Measurements from ENCODE around the gene ZMYND12.

The ZMYND12 gene

DNA sequence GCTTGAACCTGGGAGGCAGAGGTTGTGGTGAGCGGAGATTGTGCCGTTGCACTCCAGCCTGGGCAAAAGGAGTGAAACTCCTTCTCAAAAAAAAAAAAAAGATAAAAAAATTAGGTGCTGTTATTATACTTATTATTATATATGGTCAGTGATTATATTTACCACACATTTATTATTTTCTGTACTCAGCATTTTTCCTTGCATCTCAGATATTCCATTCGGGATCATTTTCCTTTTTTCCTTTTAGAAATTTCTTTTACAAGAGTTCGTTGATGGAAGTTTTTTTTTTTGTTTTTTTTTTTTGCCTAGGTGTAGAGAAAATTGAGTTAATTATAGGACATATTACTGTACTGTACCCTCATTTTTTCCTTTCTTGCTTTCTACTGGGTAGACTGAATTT lies 20.8 kb upstream of the ZMYND12 start:
- Histone ChIP-seq H3K9ac (ENCODE audit: low read length) (no peak overlapping the region), H3K27ac (ENCODE audit: low read depth, low read length, poor library complexity, severe bottlenecking) (no peak overlapping the region), H3K9me3 (ENCODE audit: low read length) (no peaks in the 10 kb centered on the region), H4K20me1 (ENCODE audit: insufficient read depth, low read length) (no peaks in the 10 kb centered on the region), H3K36me3 (ENCODE audit: insufficient read depth, low read length) (no peaks in the 10 kb centered on the region), H2AFZ (ENCODE audit: low read length) (no peak overlapping the region), H3K9me2 (ENCODE audit: low read depth, low read length) (no peaks in the 10 kb centered on the region), H3K79me2 (ENCODE audit: insufficient read depth, low read length) (no peaks in the 10 kb centered on the region), H3K27me3 (ENCODE audit: insufficient read depth, low read length) (no peaks in the 10 kb centered on the region), H3F3A (ENCODE audit: insufficient read depth, low read length) (no peaks in the 10 kb centered on the region), H3K4me2 (ENCODE audit: low read length) (no peak overlapping the region), H3K4me3 (ENCODE audit: low read depth, low read length, poor library complexity, severe bottlenecking) (no peak overlapping the region), H3K4me1 (ENCODE audit: insufficient read depth, low read length, severe bottlenecking) (no peaks in the 10 kb centered on the region)
- no peak for TF ChIP-seq CTCF (IDR thresholded peaks at IDR 0.05; ENCODE audit: low read length)
- TF ChIP-seq EZH2 (IDR thresholded peaks at IDR 0.05; ENCODE audit: borderline replicate concordance, low read length), result no peak

- no peaks in the 10 kb centered on the region for H4K20me1 ChIP-seq (ENCODE audit: insufficient read depth, low read length)
- no peak overlapping the region for H3K4me3 ChIP-seq (ENCODE audit: low read depth, low read length, poor library complexity, severe bottlenecking)
- H3K9ac ChIP-seq (ENCODE audit: low read length), result no peak overlapping the region
- no peaks in the 10 kb centered on the region for H3F3A ChIP-seq (ENCODE audit: insufficient read depth, low read length)
- H3K27me3 ChIP-seq (ENCODE audit: insufficient read depth, low read length), result no peaks in the 10 kb centered on the region
- H3K9me2 ChIP-seq (ENCODE audit: low read depth, low read length), result no peaks in the 10 kb centered on the region
- H3K27ac ChIP-seq (ENCODE audit: low read depth, low read length, poor library complexity, severe bottlenecking), result no peak overlapping the region
- no peak for TF ChIP-seq EZH2 (IDR thresholded peaks at IDR 0.05; ENCODE audit: borderline replicate concordance, low read length)
- no peak overlapping the region for H3K4me2 ChIP-seq (ENCODE audit: low read length)
- no peaks in the 10 kb centered on the region for H3K36me3 ChIP-seq (ENCODE audit: insufficient read depth, low read length)
- no peaks in the 10 kb centered on the region for H3K9me3 ChIP-seq (ENCODE audit: low read length)
- no peaks in the 10 kb centered on the region for H3K4me1 ChIP-seq (ENCODE audit: insufficient read depth, low read length, severe bottlenecking)
- H3K79me2 ChIP-seq (ENCODE audit: insufficient read depth, low read length), result no peaks in the 10 kb centered on the region
- no peak overlapping the region for H2AFZ ChIP-seq (ENCODE audit: low read length)
These were observed 13.9 kb upstream of the ZMYND12 start for GRCh38 chr1:42469727-42470126.

DNA sequence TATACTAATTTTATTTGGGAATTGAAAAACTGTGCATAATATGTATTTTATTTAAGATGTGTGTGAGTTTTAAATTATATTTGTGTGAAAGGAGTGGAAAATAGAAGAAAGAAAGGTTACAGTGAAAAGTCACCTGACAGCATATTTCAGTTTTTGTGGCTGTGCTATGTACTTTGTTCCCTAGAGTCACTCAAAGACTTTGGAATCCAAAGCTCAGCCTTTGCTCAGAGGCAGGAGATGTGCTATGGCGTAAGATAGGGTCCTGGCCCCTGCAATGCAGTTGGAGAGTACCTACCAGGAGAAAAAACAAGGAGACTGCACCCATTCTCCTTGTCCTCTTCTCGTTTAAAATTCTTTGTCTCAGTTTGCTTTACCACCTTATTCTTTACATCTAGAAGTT lies 10.2 kb upstream of the ZMYND12 start:
- Histone ChIP-seq H2AFZ (ENCODE audit: low read length) (no peak overlapping the region), H3K36me3 (ENCODE audit: insufficient read depth, low read length) (no peaks in the 10 kb centered on the region; the same call in 1 of the 2 replicates), H3K79me2 (ENCODE audit: insufficient read depth, low read length) (no peaks in the 10 kb centered on the region), H4K20me1 (ENCODE audit: insufficient read depth, low read length) (no peaks in the 10 kb centered on the region), H3F3A (ENCODE audit: insufficient read depth, low read length) (no peaks in the 10 kb centered on the region), H3K27me3 (ENCODE audit: insufficient read depth, low read length) (no peaks in the 10 kb centered on the region), H3K4me2 (ENCODE audit: low read length) (no peak overlapping the region), H3K4me3 (ENCODE audit: low read depth, low read length, poor library complexity, severe bottlenecking) (no peak overlapping the region), H3K9me2 (ENCODE audit: low read depth, low read length) (no peaks in the 10 kb centered on the region), H3K9me3 (ENCODE audit: low read length) (no peaks in the 10 kb centered on the region), H3K9ac (ENCODE audit: low read length) (no peak overlapping the region), H3K27ac (ENCODE audit: low read depth, low read length, poor library complexity, severe bottlenecking) (no peak overlapping the region), H3K4me1 (ENCODE audit: insufficient read depth, low read length, severe bottlenecking) (peaks cover 14% of the 10 kb centered on the region)
- no peak for TF ChIP-seq CTCF (IDR thresholded peaks at IDR 0.05; ENCODE audit: low read length)
- no peak for TF ChIP-seq EZH2 (IDR thresholded peaks at IDR 0.05; ENCODE audit: borderline replicate concordance, low read length)

DNA sequence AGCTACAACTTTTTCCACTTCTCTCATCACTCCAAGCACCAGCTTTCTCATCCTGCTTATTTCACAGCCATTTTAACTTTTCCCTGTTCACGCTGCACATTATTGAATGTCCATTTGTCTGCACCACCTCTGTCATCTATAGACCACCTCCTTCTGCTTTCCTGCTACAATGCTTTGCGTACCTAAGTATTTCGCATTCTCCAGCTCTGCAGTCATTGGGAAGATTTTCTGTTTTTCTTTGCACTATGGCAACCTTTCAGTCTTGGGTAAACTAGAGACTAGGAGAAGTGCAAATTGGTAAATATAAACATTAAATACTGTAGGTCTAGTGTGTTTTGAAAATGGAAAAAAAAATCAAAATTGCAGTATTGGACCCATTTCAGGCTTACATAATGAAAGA lies 8.1 kb upstream of the ZMYND12 start:
- Histone ChIP-seq H3F3A (ENCODE audit: insufficient read depth, low read length) (no peaks in the 10 kb centered on the region), H3K27ac (ENCODE audit: low read depth, low read length, poor library complexity, severe bottlenecking) (no peak overlapping the region), H3K9me2 (ENCODE audit: low read depth, low read length) (no peaks in the 10 kb centered on the region), H3K4me1 (ENCODE audit: insufficient read depth, low read length, severe bottlenecking) (peaks cover 14% of the 10 kb centered on the region), H3K79me2 (ENCODE audit: insufficient read depth, low read length) (no peaks in the 10 kb centered on the region), H3K9ac (ENCODE audit: low read length) (no peak overlapping the region), H3K27me3 (ENCODE audit: insufficient read depth, low read length) (no peaks in the 10 kb centered on the region), H3K9me3 (ENCODE audit: low read length) (no peaks in the 10 kb centered on the region), H3K4me3 (ENCODE audit: low read depth, low read length, poor library complexity, severe bottlenecking) (no peak overlapping the region), H2AFZ (ENCODE audit: low read length) (no peak overlapping the region), H3K36me3 (ENCODE audit: insufficient read depth, low read length) (peaks cover 18% of the 10 kb centered on the region), H3K4me2 (ENCODE audit: low read length) (no peak overlapping the region), H4K20me1 (ENCODE audit: insufficient read depth, low read length) (no peaks in the 10 kb centered on the region)
- no peak for TF ChIP-seq EZH2 (IDR thresholded peaks at IDR 0.05; ENCODE audit: borderline replicate concordance, low read length)
